Uterus (tissue), 4 donors: ENCODE data around the gene PURA. TPM values are rescaled to one million over a fixed set of nuclear protein-coding genes. Genes with fewer than 3 reads are reported as not detected.

ENCODE experiments used
- DNase-seq, 2 donors: peaks; one replicate each; pipeline ENCODE4 v3.0.0-alpha.2; 2019 to 2020
- H3K27ac ChIP-seq, 2 donors: fragments of 200-600 bp; sonication (generic); 1 replicate in 1 of 2; 2 replicates in 1 of 2; pipeline ENCODE4 v1.5.1; 2016 to 2018
- H3K27me3 ChIP-seq, 2 donors: fragments of 200-600 bp; sonication (generic); one replicate each; pipeline ENCODE4 v1.5.1; 2018 to 2019; ENCODE audit warnings: control low read depth in 1 of 2
- H3K36me3 ChIP-seq, 2 donors: fragments of 200-600 bp; sonication (generic); one replicate each; pipeline ENCODE4 v1.5.1; 2019; ENCODE audit warnings: control low read depth in 1 of 2
- H3K4me1 ChIP-seq, 2 donors: fragments of 200-600 bp; sonication (generic); one replicate each; pipeline ENCODE4 v1.5.1; 2018 to 2019; ENCODE audit warnings: control low read depth in 1 of 2
- H3K4me3 ChIP-seq, 2 donors: fragments of 200-600 bp; sonication (generic); 1 replicate in 1 of 2; 2 replicates in 1 of 2; pipeline ENCODE4 v1.5.1; 2018 to 2019; ENCODE audit warnings: mild to moderate bottlenecking in 1 of 2
- H3K9me3 ChIP-seq, 2 donors: fragments of 200-600 bp; sonication (generic); one replicate each; pipeline ENCODE4 v1.5.1; 2019; ENCODE audit warnings: control low read depth in 1 of 2
- POLR2A ChIP-seq, 2 donors: fragments of 450-650 bp; IDR thresholded peaks; one replicate each; pipeline ENCODE4 v1.6.1; 2016; ENCODE audit warnings: antibody characterized with exemption in 2 of 2, mild to moderate bottlenecking in 1 of 2, moderate library complexity in 1 of 2
- intact Hi-C: fragments of 100-400 bp; cut with DNase I; formaldehyde crosslinking; loops from one replicate; pipeline ENCODE4 v1.15.1; 2023; ENCODE audit warnings: low total_unique reads
- total RNA-seq, 4 donors: library from RNA; depleted of rRNA in 3 of 4; stranded (reverse); fragments of >200 nt in 3 of 4; gene quantifications; one replicate each; pipeline versions ENCODE4 v1.1.0 to v1.2.4, GENCODE V29; 2014 to 2023
- TF ChIP-seq, protein P1 (sequence below), 4 experiments: fragments of 200-600 bp in 2 of 4; fragments of 450-650 bp in 2 of 4; sonication (generic) in 2 of 4; IDR thresholded peaks; one replicate each; pipeline ENCODE4 v1.5.1; 2016 to 2019; ENCODE audit warnings: antibody characterized with exemption in 4 of 4, mild to moderate bottlenecking in 2 of 4, moderate library complexity in 1 of 4
- donor health status: DM: yes; HTN: yes; CAD: no.

Gene PURA
- total RNA-seq, 4 donors from 2014 or later, result 16.1 to 48.9 (median 22.2) TPM

DNA sequence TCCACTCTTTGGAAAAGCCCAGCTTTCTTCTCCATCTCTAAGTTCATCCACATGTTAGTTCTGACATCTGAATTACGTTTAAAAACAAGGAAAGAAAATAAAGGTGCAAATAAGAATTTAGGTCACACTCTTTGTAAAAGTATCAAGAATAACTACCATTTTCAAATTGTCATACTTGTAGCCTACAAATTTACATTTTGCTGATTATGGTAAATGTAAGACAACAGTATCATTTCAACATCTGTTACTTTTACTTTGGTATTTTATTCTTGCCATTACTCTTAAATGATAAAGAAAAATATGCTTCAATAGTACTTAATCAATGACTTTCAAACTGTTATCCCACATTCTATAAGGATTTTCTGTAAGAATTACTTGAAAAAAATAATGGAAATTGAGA is 9.8 kb upstream of the PURA start:
- no peak overlapping the region for H3K4me3 ChIP-seq
- H3K4me1 ChIP-seq, result no peaks in the 10 kb centered on the region
- no peak for DNase-seq
- H3K9me3 ChIP-seq, result no peaks in the 10 kb centered on the region
- no peaks in the 10 kb centered on the region for H3K27me3 ChIP-seq
- H3K36me3 ChIP-seq, result no peaks in the 10 kb centered on the region
- TF ChIP-seq, protein P1, sequence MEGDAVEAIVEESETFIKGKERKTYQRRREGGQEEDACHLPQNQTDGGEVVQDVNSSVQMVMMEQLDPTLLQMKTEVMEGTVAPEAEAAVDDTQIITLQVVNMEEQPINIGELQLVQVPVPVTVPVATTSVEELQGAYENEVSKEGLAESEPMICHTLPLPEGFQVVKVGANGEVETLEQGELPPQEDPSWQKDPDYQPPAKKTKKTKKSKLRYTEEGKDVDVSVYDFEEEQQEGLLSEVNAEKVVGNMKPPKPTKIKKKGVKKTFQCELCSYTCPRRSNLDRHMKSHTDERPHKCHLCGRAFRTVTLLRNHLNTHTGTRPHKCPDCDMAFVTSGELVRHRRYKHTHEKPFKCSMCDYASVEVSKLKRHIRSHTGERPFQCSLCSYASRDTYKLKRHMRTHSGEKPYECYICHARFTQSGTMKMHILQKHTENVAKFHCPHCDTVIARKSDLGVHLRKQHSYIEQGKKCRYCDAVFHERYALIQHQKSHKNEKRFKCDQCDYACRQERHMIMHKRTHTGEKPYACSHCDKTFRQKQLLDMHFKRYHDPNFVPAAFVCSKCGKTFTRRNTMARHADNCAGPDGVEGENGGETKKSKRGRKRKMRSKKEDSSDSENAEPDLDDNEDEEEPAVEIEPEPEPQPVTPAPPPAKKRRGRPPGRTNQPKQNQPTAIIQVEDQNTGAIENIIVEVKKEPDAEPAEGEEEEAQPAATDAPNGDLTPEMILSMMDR (IDR thresholded peaks at IDR 0.05), result no peak
- TF ChIP-seq POLR2A (IDR thresholded peaks at IDR 0.05), result no peak
- intact Hi-C loops, result no loop called here
- H3K27ac ChIP-seq, result no peak overlapping the region

DNA sequence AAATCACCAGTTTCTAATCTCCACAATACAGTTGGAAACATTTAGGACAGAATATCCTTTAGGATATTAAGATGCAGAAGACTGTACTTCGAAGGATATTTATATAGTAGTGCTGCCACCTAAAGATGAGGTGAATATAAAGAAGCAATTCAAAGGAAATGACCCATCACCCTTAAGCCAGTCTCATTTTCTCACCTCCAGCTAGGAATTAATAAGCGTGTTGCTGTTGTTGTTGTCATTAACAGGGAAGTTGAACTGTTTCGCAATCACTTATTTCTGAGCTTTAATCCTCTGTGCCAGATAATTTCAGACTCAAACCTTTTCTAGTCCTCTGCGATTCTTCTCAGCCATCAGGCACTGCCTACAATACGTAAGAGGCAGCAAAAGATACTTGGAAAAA is 7.8 kb upstream of the PURA start:
- H3K4me1 ChIP-seq, result peaks cover 0 to 3% of the 10 kb centered on the region in 2 donors
- no peak overlapping the region for H3K4me3 ChIP-seq
- no peaks in the 10 kb centered on the region for H3K27me3 ChIP-seq
- TF ChIP-seq, protein P1 (IDR thresholded peaks at IDR 0.05), result no peak
- no peak for TF ChIP-seq POLR2A (IDR thresholded peaks at IDR 0.05)
- H3K36me3 ChIP-seq, result no peaks in the 10 kb centered on the region
- intact Hi-C loops, result no loop called here
- H3K9me3 ChIP-seq, result no peaks in the 10 kb centered on the region
- no peak for DNase-seq
- peak overlapping the region; percentile 93 to 97 for H3K27ac ChIP-seq

DNA sequence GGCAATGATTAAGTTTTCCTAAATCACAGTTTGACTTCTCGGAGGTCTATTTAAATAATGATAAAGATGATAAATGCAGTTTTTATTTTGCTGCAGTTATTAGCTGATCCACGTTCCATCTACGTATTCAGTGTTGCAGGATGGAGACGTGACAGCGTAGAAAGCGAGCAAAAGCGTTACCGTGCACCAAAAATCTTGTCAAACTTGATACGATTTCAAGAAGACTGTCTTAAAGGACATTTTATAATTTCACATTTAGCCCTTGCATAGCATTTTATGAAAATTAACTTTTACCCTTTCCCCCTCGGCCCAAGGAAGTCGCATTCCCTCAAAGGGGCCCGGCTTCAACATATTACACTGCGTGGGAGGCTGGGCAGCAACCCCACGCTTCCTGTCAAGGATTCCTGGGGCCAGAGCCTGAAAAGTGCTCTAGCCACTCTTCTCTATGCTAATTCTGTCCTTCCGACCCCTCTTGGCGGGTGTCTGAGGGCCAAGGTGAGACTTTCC is 7.1 kb upstream of the PURA start:
- no peaks in the 10 kb centered on the region for H3K36me3 ChIP-seq
- TF ChIP-seq, protein P1 (IDR thresholded peaks at IDR 0.05), result no peak
- TF ChIP-seq POLR2A (IDR thresholded peaks at IDR 0.05), result no peak
- H3K4me1 ChIP-seq, result peaks cover 0 to 3% of the 10 kb centered on the region in 2 donors
- peak overlapping the region; percentile 93 to 97 for H3K27ac ChIP-seq
- no peaks in the 10 kb centered on the region for H3K27me3 ChIP-seq
- intact Hi-C loops, result no loop called here
- no peak for DNase-seq
- peak overlapping the region; percentile 62 to 75 for H3K4me3 ChIP-seq
- H3K9me3 ChIP-seq, result no peaks in the 10 kb centered on the region

DNA sequence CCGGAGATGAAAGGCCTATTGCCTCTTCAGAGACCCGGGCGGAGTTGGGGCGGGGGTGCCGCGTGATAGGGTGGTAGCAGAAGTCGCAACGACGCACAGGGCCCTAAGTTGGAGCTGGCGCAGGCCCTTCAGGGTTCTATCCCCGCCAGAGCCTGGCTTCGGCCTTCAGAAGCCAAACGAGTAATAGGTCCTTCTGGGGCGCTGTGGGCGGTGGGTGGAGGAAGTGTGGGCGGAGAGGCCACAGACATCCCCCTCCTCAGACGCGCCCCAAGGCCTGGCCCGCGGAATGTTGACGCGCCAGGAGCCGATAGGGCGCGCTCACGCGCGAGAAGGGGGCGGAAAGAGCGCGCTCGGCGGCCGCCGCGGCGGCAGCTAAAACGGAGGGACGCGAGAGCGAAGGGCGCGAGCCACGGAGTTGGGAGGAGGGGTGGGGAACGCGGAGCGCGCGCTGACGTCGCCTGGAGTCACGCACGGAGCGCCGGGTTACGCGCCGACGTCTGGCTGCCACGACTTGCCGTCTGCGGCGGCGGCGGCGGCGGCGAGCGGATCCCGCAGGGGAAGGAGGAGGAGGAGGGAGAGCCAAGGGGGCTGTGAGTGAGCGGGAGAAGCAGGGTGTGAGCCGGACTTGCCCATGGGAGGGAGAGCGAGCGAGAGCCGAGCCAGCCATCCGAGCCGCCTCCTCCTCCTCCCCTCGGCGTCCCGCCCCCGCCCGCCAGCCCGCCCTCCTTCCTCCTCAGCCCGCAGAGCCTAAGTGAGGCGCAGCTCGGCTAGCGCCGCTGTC is 6.4 kb upstream of the PURA start:
- DNase-seq, result peak; percentile 91 to 93
- H3K4me3 ChIP-seq, result peak overlapping the region; percentile 62 to 75
- peaks cover 0 to 3% of the 10 kb centered on the region in 2 donors for H3K4me1 ChIP-seq
- peak overlapping the region; percentile 93 to 97 for H3K27ac ChIP-seq
- no peaks in the 10 kb centered on the region for H3K27me3 ChIP-seq
- intact Hi-C loops, result no loop called here
- no peaks in the 10 kb centered on the region for H3K9me3 ChIP-seq
- H3K36me3 ChIP-seq, result no peaks in the 10 kb centered on the region
- TF ChIP-seq, protein P1 (IDR thresholded peaks at IDR 0.05), result peak in 3 of 4 experiments; percentile 33 to 55 (median 38)
- peak; percentile 80 to 93 for TF ChIP-seq POLR2A (IDR thresholded peaks at IDR 0.05)
